ENCODE data around the gene APOA5. TPM values are rescaled to one million over a fixed set of nuclear protein-coding genes. Genes with fewer than 3 reads are reported as not detected.
A peak's percentile ranks its signal among the peaks of the same experiment; 100 is the strongest.

Gene APOA5
- polyA plus RNA-seq, 1 of the 3 experiments (the other 2 are of a cell fraction), result not detected

- peak; percentile 27 for DNase-seq
- TF ChIP-seq RXRA (IDR thresholded peaks at IDR 0.05; ENCODE audit: borderline replicate concordance, low read depth), result no peak
- TF ChIP-seq CHD2 (IDR thresholded peaks at IDR 0.05; ENCODE audit: low read length, partially characterized antibody), result no peak
- TF ChIP-seq, protein P1, sequence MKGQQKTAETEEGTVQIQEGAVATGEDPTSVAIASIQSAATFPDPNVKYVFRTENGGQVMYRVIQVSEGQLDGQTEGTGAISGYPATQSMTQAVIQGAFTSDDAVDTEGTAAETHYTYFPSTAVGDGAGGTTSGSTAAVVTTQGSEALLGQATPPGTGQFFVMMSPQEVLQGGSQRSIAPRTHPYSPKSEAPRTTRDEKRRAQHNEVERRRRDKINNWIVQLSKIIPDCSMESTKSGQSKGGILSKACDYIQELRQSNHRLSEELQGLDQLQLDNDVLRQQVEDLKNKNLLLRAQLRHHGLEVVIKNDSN (IDR thresholded peaks at IDR 0.05; ENCODE audit: borderline replicate concordance, low read depth), result peak; percentile 85
- TF ChIP-seq SMC3 (IDR thresholded peaks at IDR 0.05; ENCODE audit: low read depth, low read length), result no peak
- no peak for TF ChIP-seq GATA2 (CRISPR knock-in tag; IDR thresholded peaks at IDR 0.05)
- TF ChIP-seq, protein P2, sequence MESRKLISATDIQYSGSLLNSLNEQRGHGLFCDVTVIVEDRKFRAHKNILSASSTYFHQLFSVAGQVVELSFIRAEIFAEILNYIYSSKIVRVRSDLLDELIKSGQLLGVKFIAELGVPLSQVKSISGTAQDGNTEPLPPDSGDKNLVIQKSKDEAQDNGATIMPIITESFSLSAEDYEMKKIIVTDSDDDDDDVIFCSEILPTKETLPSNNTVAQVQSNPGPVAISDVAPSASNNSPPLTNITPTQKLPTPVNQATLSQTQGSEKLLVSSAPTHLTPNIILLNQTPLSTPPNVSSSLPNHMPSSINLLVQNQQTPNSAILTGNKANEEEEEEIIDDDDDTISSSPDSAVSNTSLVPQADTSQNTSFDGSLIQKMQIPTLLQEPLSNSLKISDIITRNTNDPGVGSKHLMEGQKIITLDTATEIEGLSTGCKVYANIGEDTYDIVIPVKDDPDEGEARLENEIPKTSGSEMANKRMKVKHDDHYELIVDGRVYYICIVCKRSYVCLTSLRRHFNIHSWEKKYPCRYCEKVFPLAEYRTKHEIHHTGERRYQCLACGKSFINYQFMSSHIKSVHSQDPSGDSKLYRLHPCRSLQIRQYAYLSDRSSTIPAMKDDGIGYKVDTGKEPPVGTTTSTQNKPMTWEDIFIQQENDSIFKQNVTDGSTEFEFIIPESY (IDR thresholded peaks at IDR 0.05; ENCODE audit: borderline replicate concordance, low read depth), result no peak
- ChIA-PET CTCF (interaction anchor here (0.7 to 11.4 kb wide), 5 partner anchors 43 to 438 kb away, joined by 3 to 268 read pairs (median 8); partner anchors contain the start of genes APOA1, PCSK7 and SIK3), POLR2A (no interaction called here)
- Histone ChIP-seq H3K4me3 (ENCODE audit: low read depth in 2 of 2, low read length in 1 of 2) (no peak overlapping the region), H3F3A (replicated peaks; ENCODE audit: insufficient read depth) (peaks cover 11% of the 10 kb centered on the region), H3K4me2 (no peak overlapping the region), H3K9me2 (no peaks in the 10 kb centered on the region), H3K27me3 (ENCODE audit: insufficient read depth) (no peaks in the 10 kb centered on the region), H3K36me3 (replicated peaks in 1 of 2; ENCODE audit: control insufficient read depth in 1 of 2, insufficient read depth in 2 of 2, low read length in 1 of 2) (no peaks in the 10 kb centered on the region), H4K20me1 (ENCODE audit: insufficient read depth) (no peaks in the 10 kb centered on the region), H3K9me3 (no peaks in the 10 kb centered on the region), H3K9ac (no peak overlapping the region), H3K27ac (ENCODE audit: low read depth in 2 of 2, low read length in 1 of 2) (peak overlapping the region in 1 of 2 experiments; percentile 44; a peak in 2 of 4 replicates), H2AFZ (ENCODE audit: low read depth) (peak overlapping the region; percentile 73), H3K4me1 (ENCODE audit: control insufficient read depth in 1 of 2, insufficient read depth in 2 of 2, low read depth in 1 of 2, low read length in 1 of 2) (peaks cover 8% of the 10 kb centered on the region in 2 experiments; a peak in 2 of 4 replicates), H3K79me2 (ENCODE audit: insufficient read depth) (no peaks in the 10 kb centered on the region)
- WGBS (ENCODE audit: low lambda C conversion rate), result 100% methylated on average over 1 of the region's 1 CpG
These were observed 2.1 kb upstream of the APOA5 start for GRCh38 chr11:116793772-116794097.

DNA sequence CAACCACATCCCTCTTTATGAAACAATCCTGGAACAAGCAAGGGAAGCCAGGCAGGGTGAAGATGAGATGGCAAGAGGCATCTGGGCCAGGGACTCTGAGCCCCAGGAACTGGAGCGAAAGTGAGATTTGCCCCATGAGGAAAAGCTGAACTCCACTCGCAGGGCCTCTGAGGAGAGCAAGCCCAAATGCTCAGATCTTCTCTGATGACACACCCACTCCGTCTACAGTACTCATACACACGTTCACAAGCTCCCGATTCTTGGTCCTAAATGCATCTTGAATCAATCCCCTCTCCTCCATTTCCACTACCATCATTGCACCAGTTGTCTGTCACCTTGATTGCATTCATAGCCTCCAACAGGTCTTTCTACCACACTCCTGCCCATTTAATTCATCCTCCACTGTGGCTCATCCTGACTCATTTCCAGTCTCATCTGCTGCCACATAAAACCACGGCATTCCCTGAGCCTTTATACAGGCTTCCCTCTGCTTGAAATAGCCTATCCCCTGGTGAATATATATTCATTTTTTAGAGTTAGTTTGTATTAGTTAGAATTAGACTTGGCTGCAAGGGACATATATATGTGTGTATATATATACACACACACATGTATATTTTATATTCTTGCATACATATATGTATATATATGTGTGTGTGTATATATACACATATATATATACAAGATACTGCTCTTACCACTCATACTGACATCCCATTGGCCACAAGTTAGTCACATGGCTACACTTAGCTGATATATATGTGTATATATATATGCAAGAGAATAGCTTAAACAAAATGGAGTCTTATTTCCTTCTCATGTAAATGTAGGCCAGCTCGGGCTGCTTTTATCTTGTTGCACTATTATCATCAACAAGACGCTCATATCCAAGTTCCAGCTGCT, 1.4 kb upstream of the APOA5 start:
- Histone ChIP-seq H3F3A (replicated peaks; ENCODE audit: insufficient read depth) (peaks cover 11% of the 10 kb centered on the region), H3K27ac (ENCODE audit: low read depth in 2 of 2, low read length in 1 of 2) (peak overlapping the region in 1 of 2 experiments; percentile 44; a peak in 2 of 4 replicates), H3K9me2 (no peaks in the 10 kb centered on the region), H3K27me3 (ENCODE audit: insufficient read depth) (no peaks in the 10 kb centered on the region), H3K4me1 (ENCODE audit: control insufficient read depth in 1 of 2, insufficient read depth in 2 of 2, low read depth in 1 of 2, low read length in 1 of 2) (peaks cover 8 to 12% of the 10 kb centered on the region in 2 experiments; a peak in 2 of 4 replicates), H3K9ac (no peak overlapping the region), H2AFZ (ENCODE audit: low read depth) (peak overlapping the region; percentile 73), H3K79me2 (ENCODE audit: insufficient read depth) (no peaks in the 10 kb centered on the region), H3K4me3 (ENCODE audit: low read depth in 2 of 2, low read length in 1 of 2) (no peak overlapping the region), H3K36me3 (replicated peaks in 1 of 2; ENCODE audit: control insufficient read depth in 1 of 2, insufficient read depth in 2 of 2, low read length in 1 of 2) (no peaks in the 10 kb centered on the region), H3K4me2 (no peak overlapping the region), H4K20me1 (ENCODE audit: insufficient read depth) (no peaks in the 10 kb centered on the region), H3K9me3 (no peaks in the 10 kb centered on the region)
- POLR2A ChIA-PET, result no interaction called here
- WGBS (ENCODE audit: low lambda C conversion rate), result 67% methylated on average over 8 of the region's 8 CpGs
- CTCF ChIA-PET, result interaction anchor here (0.7 to 11.4 kb wide), 6 partner anchors 23 to 439 kb away, joined by 3 to 268 read pairs (median 12); partner anchors contain the start of genes APOA1, PCSK7 and SIK3
- DNase-seq, result no peak
- peak; percentile 45 for TF ChIP-seq PBX3 (IDR thresholded peaks at IDR 0.05)
- TF ChIP-seq EZH2phosphoT487 (IDR thresholded peaks at IDR 0.05; ENCODE audit: borderline replicate concordance, low read depth), result no peak
- TF ChIP-seq TEAD4 (IDR thresholded peaks at IDR 0.05; ENCODE audit: borderline replicate concordance, insufficient read depth), result no peak
- no peak for TF ChIP-seq TAF1 (IDR thresholded peaks at IDR 0.05; ENCODE audit: borderline replicate concordance, low read depth, low read length)
- TF ChIP-seq, protein P3, sequence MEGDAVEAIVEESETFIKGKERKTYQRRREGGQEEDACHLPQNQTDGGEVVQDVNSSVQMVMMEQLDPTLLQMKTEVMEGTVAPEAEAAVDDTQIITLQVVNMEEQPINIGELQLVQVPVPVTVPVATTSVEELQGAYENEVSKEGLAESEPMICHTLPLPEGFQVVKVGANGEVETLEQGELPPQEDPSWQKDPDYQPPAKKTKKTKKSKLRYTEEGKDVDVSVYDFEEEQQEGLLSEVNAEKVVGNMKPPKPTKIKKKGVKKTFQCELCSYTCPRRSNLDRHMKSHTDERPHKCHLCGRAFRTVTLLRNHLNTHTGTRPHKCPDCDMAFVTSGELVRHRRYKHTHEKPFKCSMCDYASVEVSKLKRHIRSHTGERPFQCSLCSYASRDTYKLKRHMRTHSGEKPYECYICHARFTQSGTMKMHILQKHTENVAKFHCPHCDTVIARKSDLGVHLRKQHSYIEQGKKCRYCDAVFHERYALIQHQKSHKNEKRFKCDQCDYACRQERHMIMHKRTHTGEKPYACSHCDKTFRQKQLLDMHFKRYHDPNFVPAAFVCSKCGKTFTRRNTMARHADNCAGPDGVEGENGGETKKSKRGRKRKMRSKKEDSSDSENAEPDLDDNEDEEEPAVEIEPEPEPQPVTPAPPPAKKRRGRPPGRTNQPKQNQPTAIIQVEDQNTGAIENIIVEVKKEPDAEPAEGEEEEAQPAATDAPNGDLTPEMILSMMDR (IDR thresholded peaks at IDR 0.05), result no peak
- TF ChIP-seq FOXJ3 (CRISPR knock-in tag; IDR thresholded peaks at IDR 0.05), result no peak
- TF ChIP-seq ELF1 (IDR thresholded peaks at IDR 0.05), result no peak
- TF ChIP-seq RFX5 (IDR thresholded peaks at IDR 0.05; ENCODE audit: low read length), result no peak
- no peak for TF ChIP-seq RAD21 (IDR thresholded peaks at IDR 0.05; ENCODE audit: low read length)
- no peak for TF ChIP-seq YY1 (IDR thresholded peaks at IDR 0.05; ENCODE audit: low read depth)
- no peak for TF ChIP-seq RCOR1 (IDR thresholded peaks at IDR 0.05; ENCODE audit: low read length)
- TF ChIP-seq USF2 (IDR thresholded peaks at IDR 0.05; ENCODE audit: borderline replicate concordance, low read depth, low read length), result no peak
- TF ChIP-seq MXI1 (IDR thresholded peaks at IDR 0.05; ENCODE audit: low read depth, low read length), result no peak
- TF ChIP-seq POLR2AphosphoS5 (IDR thresholded peaks at IDR 0.05; ENCODE audit: low read depth, low read length), result no peak; the same call in 1 of the 2 replicates
